ENCODE data around the gene CLPSL1. TPM values are rescaled to one million over a fixed set of nuclear protein-coding genes. Genes with fewer than 3 reads are reported as not detected.

CLPSL1 gene
- total RNA-seq, 1 donor from 2014 or later, result not detected

GRCh38 chr6:35809809-35810208 lies 29.0 kb downstream of the CLPSL1 start:
- Histone ChIP-seq H3K36me3 (no peaks in the 10 kb centered on the region), H4K20me1 (ENCODE audit: low read depth) (peaks cover 7% of the 10 kb centered on the region), H3K4me2 (no peak overlapping the region), H3K79me2 (ENCODE audit: low read depth) (no peaks in the 10 kb centered on the region), H2AFZ (replicated peaks) (no peak overlapping the region), H3K9me3 (ENCODE audit: low read depth) (no peaks in the 10 kb centered on the region), H3K4me3 (no peak overlapping the region), H3K9ac (no peak overlapping the region), H3K4me1 (no peaks in the 10 kb centered on the region), H3K27me3 (no peaks in the 10 kb centered on the region), H3K27ac (no peak overlapping the region), H3F3A (ENCODE audit: low read depth) (no peaks in the 10 kb centered on the region)
- H3K27ac Mint-ChIP-seq, result no peak overlapping the region
- no peak overlapping the region for H3K4me3 Mint-ChIP-seq
- no peaks in the 10 kb centered on the region for H3K9me3 Mint-ChIP-seq
- H3K4me1 Mint-ChIP-seq, result peaks cover under 1% of the 10 kb centered on the region
- H3K27me3 Mint-ChIP-seq (ENCODE audit: insufficient read depth, low read depth), result peaks cover 9% of the 10 kb centered on the region
- H3K36me3 Mint-ChIP-seq, result no peaks in the 10 kb centered on the region
- TF ChIP-seq EZH2phosphoT487 (IDR thresholded peaks at IDR 0.05) (no peak), EZH2 (IDR thresholded peaks at IDR 0.05) (no peak)
- no peak for DNase-seq (ENCODE audit: low spot score)

GRCh38 chr6:35810971-35811698 lies 30.3 kb downstream of the CLPSL1 start:
- Mint-ChIP-seq H3K27me3 (ENCODE audit: insufficient read depth, low read depth) (peaks cover 8% of the 10 kb centered on the region), H3K9me3 (no peaks in the 10 kb centered on the region), H3K36me3 (no peaks in the 10 kb centered on the region), H3K27ac (no peak overlapping the region), H3K4me3 (no peak overlapping the region), H3K4me1 (no peaks in the 10 kb centered on the region)
- Histone ChIP-seq H3K9me3 (ENCODE audit: low read depth) (no peaks in the 10 kb centered on the region), H3K4me2 (no peak overlapping the region), H3K36me3 (no peaks in the 10 kb centered on the region), H2AFZ (replicated peaks) (no peak overlapping the region), H3F3A (ENCODE audit: low read depth) (no peaks in the 10 kb centered on the region), H4K20me1 (ENCODE audit: low read depth) (no peaks in the 10 kb centered on the region), H3K27me3 (no peaks in the 10 kb centered on the region), H3K79me2 (ENCODE audit: low read depth) (no peaks in the 10 kb centered on the region), H3K27ac (no peak overlapping the region), H3K9ac (no peak overlapping the region), H3K4me3 (no peak overlapping the region), H3K4me1 (no peaks in the 10 kb centered on the region)
- DNase-seq (ENCODE audit: low spot score), result no peak
- TF ChIP-seq EZH2 (IDR thresholded peaks at IDR 0.05) (no peak), CTCF (IDR thresholded peaks at IDR 0.05) (no peak), EZH2phosphoT487 (IDR thresholded peaks at IDR 0.05) (no peak)

GRCh38 chr6:35811699-35811995 lies 30.8 kb downstream of the CLPSL1 start:
- Histone ChIP-seq H3K27ac (no peak overlapping the region), H3K9ac (no peak overlapping the region), H2AFZ (replicated peaks) (no peak overlapping the region), H3K4me1 (no peaks in the 10 kb centered on the region), H3F3A (ENCODE audit: low read depth) (no peaks in the 10 kb centered on the region), H3K9me3 (ENCODE audit: low read depth) (no peaks in the 10 kb centered on the region), H3K27me3 (no peaks in the 10 kb centered on the region), H3K79me2 (ENCODE audit: low read depth) (no peaks in the 10 kb centered on the region), H3K4me3 (no peak overlapping the region), H4K20me1 (ENCODE audit: low read depth) (no peaks in the 10 kb centered on the region), H3K4me2 (no peak overlapping the region), H3K36me3 (no peaks in the 10 kb centered on the region)
- DNase-seq (ENCODE audit: low spot score), result no peak
- Mint-ChIP-seq H3K27ac (no peak overlapping the region), H3K9me3 (no peaks in the 10 kb centered on the region), H3K4me1 (no peaks in the 10 kb centered on the region), H3K4me3 (no peak overlapping the region), H3K36me3 (no peaks in the 10 kb centered on the region), H3K27me3 (ENCODE audit: insufficient read depth, low read depth) (peaks cover 6% of the 10 kb centered on the region)
- no peak for TF ChIP-seq CTCF (IDR thresholded peaks at IDR 0.05)
- no peak for TF ChIP-seq EZH2phosphoT487 (IDR thresholded peaks at IDR 0.05)
- no peak for TF ChIP-seq EZH2 (IDR thresholded peaks at IDR 0.05)

- H3K27me3 ChIP-seq, result no peaks in the 10 kb centered on the region
- H3K36me3 ChIP-seq, result no peaks in the 10 kb centered on the region
- TF ChIP-seq EZH2 (IDR thresholded peaks at IDR 0.05) (no peak), CTCF (IDR thresholded peaks at IDR 0.05) (no peak), EZH2phosphoT487 (IDR thresholded peaks at IDR 0.05) (no peak)
- H3K79me2 ChIP-seq (ENCODE audit: low read depth), result no peaks in the 10 kb centered on the region
- no peaks in the 10 kb centered on the region for H3K36me3 Mint-ChIP-seq
- H3K9me3 ChIP-seq (ENCODE audit: low read depth), result peaks cover 8% of the 10 kb centered on the region
- no peaks in the 10 kb centered on the region for H3K4me1 Mint-ChIP-seq
- no peak overlapping the region for H3K27ac ChIP-seq
- no peaks in the 10 kb centered on the region for H4K20me1 ChIP-seq (ENCODE audit: low read depth)
- H3K4me1 ChIP-seq, result no peaks in the 10 kb centered on the region
- no peak overlapping the region for H3K4me2 ChIP-seq
- H2AFZ ChIP-seq (replicated peaks), result no peak overlapping the region
- H3K4me3 ChIP-seq, result no peak overlapping the region
- peaks cover 10% of the 10 kb centered on the region for H3K9me3 Mint-ChIP-seq
- no peaks in the 10 kb centered on the region for H3F3A ChIP-seq (ENCODE audit: low read depth)
- peaks cover 6% of the 10 kb centered on the region for H3K27me3 Mint-ChIP-seq (ENCODE audit: insufficient read depth, low read depth)
- no peak overlapping the region for H3K9ac ChIP-seq
- DNase-seq (ENCODE audit: low spot score), result no peak
- H3K27ac Mint-ChIP-seq, result no peak overlapping the region
- H3K4me3 Mint-ChIP-seq, result no peak overlapping the region
Observed at GRCh38 chr6:35817515-35817914, 36.7 kb downstream of the CLPSL1 start.

All from neural progenitor cell (in vitro differentiated cells).